Activated CD8-positive, alpha-beta T cell treated with anti-CD3 and anti-CD28 coated beads for 36 hours (primary cell): Measurements from ENCODE around the gene NLGN3. TPM values are rescaled to one million over a fixed set of nuclear protein-coding genes. Genes with fewer than 3 reads are reported as not detected.

Experiments
- ATAC-seq: fragments of 200-7000 bp; cut with Tn5 transposase; one replicate; pipeline ENCODE4 v1.10.0; 2021; ENCODE audit warnings: mild to moderate bottlenecking, moderate library complexity
- CTCF ChIA-PET: fragments of 350-600 bp; sonication (Branson Sonifier 250); formaldehyde crosslinking; loops from one replicate; lab custom pipeline; 2021; ENCODE audit warnings: antibody characterized with exemption; lab: Charles Lee
- POLR2A ChIA-PET: fragments of 350-600 bp; sonication (Branson Sonifier 250); formaldehyde crosslinking; loops from one replicate; lab custom pipeline; 2021; ENCODE audit warnings: antibody characterized with exemption; lab: Charles Lee
- DNase-seq: peaks from one replicate; pipeline ENCODE4 v3.0.0-alpha.2; 2020
- H3K27ac Mint-ChIP-seq: one replicate; pipeline ENCODE4 v1.8.0; 2021; ENCODE audit warnings: mild to moderate bottlenecking, mixed read lengths
- H3K27me3 Mint-ChIP-seq: one replicate; pipeline ENCODE4 v1.8.0; 2021; ENCODE audit warnings: mixed read lengths
- H3K36me3 Mint-ChIP-seq: one replicate; pipeline ENCODE4 v1.8.0; 2021; ENCODE audit warnings: low read depth, mixed read lengths
- H3K4me1 Mint-ChIP-seq: one replicate; pipeline ENCODE4 v1.8.0; 2021; ENCODE audit warnings: low read depth, mixed read lengths
- H3K4me3 Mint-ChIP-seq: one replicate; pipeline ENCODE4 v1.8.0; 2021; ENCODE audit warnings: mild to moderate bottlenecking, moderate library complexity, mixed read lengths
- H3K9me3 Mint-ChIP-seq: one replicate; pipeline ENCODE4 v1.8.0; 2021; ENCODE audit warnings: mixed read lengths
- intact Hi-C: fragments of 100-400 bp; cut with micrococcal nuclease; formaldehyde crosslinking; loops from one replicate; pipeline ENCODE4 v1.10.0; 2022
- total RNA-seq, 2 experiments: library from RNA; stranded (reverse); gene quantifications; one replicate each; pipeline ENCODE4 v1.2.3, GENCODE V29; 2021
- TF ChIP-seq, protein P1 (sequence below): fragments of 200-600 bp; IDR thresholded peaks from one replicate; pipeline ENCODE4 v1.8.0; 2022; ENCODE audit warnings: antibody characterized with exemption, mild to moderate bottlenecking

NLGN3 gene
- total RNA-seq, 2 experiments from 2014 or later: 0.54 to 0.63 TPM

DNA sequence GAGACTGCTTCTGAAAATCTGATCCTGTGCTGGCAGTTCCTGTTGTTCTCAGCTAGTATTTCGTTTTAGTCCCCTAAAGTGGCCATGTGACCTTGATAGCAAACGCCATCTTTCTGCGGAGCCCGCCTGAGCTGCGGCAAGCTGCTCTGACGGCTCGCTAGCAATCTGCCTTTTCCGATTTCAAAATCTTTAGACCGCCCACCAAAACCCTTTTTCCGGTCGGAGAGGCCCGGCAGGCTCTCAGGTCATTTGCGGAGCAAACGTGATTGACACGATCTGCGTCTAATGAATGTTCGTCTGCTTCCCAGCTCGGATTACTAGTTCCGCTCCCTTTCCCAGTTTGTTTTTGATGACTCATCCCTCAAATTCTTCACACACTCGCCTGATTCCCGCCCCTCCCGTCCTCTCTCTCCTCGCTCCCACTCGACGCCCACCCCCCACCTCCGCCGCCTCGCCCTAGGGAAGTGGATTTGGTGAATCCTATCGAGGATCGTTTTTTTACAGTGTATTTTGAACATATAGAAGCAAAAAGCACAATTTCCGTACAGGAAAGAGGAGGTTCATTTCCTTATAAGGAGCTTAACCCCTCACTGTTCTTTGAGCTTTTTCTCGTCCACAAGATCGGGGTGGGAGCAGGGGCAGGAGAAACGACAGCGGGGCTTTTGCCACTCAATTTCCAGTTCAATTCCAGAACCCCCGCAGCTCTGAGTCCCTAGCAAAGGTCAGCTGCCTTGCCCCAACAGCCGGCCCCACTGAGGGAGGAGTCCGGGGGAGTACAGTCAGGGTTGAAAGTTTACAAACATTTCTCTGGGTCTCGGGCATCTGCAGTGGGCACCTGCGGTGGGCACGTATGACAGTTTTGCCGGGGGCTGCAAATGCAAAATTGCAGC, 37.5 kb downstream of the NLGN3 start:
- Mint-ChIP-seq H3K36me3 (peaks cover 5% of the 10 kb centered on the region), H3K27ac (peak overlapping the region; percentile 99), H3K27me3 (no peaks in the 10 kb centered on the region), H3K9me3 (no peaks in the 10 kb centered on the region), H3K4me3 (peak overlapping the region; percentile 92), H3K4me1 (peaks cover 16% of the 10 kb centered on the region)
- POLR2A ChIA-PET: interaction anchor here (0.6 to 2.6 kb wide), 14 partner anchors 9 to 184 kb away, joined by 3 to 10 read pairs (median 4); partner anchors contain the start of genes IL2RG, NONO, TAF1 and ZMYM3
- intact Hi-C loops: loop anchor here (5.0 kb wide), 1 partner anchor 85 kb away; the partner anchor contains the start of gene FOXO4
- CTCF ChIA-PET: interaction anchor here (1.1 to 1.7 kb wide), 7 partner anchors 14 to 212 kb away, joined by 3 to 9 read pairs (median 5); partner anchors contain the start of genes MED12 and NONO
- TF ChIP-seq, protein P1, sequence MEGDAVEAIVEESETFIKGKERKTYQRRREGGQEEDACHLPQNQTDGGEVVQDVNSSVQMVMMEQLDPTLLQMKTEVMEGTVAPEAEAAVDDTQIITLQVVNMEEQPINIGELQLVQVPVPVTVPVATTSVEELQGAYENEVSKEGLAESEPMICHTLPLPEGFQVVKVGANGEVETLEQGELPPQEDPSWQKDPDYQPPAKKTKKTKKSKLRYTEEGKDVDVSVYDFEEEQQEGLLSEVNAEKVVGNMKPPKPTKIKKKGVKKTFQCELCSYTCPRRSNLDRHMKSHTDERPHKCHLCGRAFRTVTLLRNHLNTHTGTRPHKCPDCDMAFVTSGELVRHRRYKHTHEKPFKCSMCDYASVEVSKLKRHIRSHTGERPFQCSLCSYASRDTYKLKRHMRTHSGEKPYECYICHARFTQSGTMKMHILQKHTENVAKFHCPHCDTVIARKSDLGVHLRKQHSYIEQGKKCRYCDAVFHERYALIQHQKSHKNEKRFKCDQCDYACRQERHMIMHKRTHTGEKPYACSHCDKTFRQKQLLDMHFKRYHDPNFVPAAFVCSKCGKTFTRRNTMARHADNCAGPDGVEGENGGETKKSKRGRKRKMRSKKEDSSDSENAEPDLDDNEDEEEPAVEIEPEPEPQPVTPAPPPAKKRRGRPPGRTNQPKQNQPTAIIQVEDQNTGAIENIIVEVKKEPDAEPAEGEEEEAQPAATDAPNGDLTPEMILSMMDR: no peak
- ATAC-seq (peak; percentile 95), DNase-seq (peak; percentile 90)

DNA sequence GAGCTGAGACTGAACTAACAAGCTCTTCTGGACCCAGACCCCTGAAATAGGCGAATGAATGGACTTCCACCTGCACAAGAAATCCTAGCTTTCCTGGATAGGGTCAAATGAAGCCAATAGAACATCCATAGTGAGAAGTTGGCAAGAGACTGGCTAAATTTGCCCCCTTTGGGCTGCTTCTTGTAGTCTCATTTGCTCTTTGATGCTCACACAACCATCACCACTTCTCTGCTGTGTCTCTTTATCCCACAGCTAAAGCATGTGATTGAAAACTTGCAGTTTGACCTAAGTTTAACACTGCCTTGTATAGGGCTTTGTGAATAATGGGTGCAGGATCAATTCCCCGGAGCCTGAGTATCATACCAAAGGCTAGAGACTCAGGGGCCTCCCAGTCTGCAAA, 38.2 kb downstream of the NLGN3 start:
- Mint-ChIP-seq H3K36me3 (peaks cover 5% of the 10 kb centered on the region), H3K9me3 (no peaks in the 10 kb centered on the region), H3K4me3 (peak overlapping the region; percentile 92), H3K4me1 (peaks cover 16% of the 10 kb centered on the region), H3K27ac (peak overlapping the region; percentile 99), H3K27me3 (no peaks in the 10 kb centered on the region)
- DNase-seq (no peak), ATAC-seq (no peak)
- POLR2A ChIA-PET: interaction anchor here (0.6 to 2.6 kb wide), 9 partner anchors 8 to 183 kb away, joined by 3 to 10 read pairs (median 5); partner anchors contain the start of genes IL2RG, NONO, TAF1 and ZMYM3
- intact Hi-C loops: loop anchor here (5.0 kb wide), 1 partner anchor 86 kb away; the partner anchor contains the start of gene FOXO4
- TF ChIP-seq, protein P1: no peak
- CTCF ChIA-PET: interaction anchor here (1.1 to 1.7 kb wide), 5 partner anchors 14 to 101 kb away, joined by 3 to 7 read pairs (median 5); partner anchors contain the start of gene NONO

DNA sequence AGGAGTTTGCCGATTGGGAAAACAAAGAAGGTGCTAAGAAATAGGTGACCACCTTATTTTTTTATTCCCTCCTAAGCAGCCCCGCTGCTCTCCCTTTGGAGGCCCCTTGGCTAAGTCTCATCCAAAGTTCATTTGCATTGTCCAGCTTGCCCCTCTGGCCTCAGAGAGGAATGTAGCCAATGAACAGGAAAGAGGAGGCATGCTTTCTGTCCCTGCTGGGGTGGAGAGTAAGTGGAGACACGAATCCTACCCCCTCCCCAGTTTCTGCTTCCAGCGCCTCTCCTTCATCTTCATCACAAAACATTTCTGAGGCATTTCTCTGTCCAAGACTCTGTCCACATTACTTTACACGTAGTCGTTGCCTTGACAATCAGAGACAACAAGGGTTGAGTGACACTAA, 38.7 kb downstream of the NLGN3 start:
- Mint-ChIP-seq H3K27me3 (no peaks in the 10 kb centered on the region), H3K36me3 (peaks cover 1% of the 10 kb centered on the region), H3K4me1 (peaks cover 16% of the 10 kb centered on the region), H3K4me3 (no peak overlapping the region), H3K27ac (no peak overlapping the region), H3K9me3 (no peaks in the 10 kb centered on the region)
- no peak for DNase-seq
- CTCF ChIA-PET: interaction anchor here (1.1 to 1.6 kb wide), 3 partner anchors 54 to 100 kb away, joined by 3 to 7 read pairs (median 3); partner anchors contain the start of gene NONO
- no peak for ATAC-seq
- intact Hi-C loops: loop anchor here (5.0 kb wide), 1 partner anchor 86 kb away; the partner anchor contains the start of gene FOXO4
- POLR2A ChIA-PET: interaction anchor here (1.1 to 2.6 kb wide), 3 partner anchors 72 to 100 kb away, joined by 3 to 10 read pairs (median 5); partner anchors contain the start of genes IL2RG and NONO
- TF ChIP-seq, protein P1: no peak

DNA sequence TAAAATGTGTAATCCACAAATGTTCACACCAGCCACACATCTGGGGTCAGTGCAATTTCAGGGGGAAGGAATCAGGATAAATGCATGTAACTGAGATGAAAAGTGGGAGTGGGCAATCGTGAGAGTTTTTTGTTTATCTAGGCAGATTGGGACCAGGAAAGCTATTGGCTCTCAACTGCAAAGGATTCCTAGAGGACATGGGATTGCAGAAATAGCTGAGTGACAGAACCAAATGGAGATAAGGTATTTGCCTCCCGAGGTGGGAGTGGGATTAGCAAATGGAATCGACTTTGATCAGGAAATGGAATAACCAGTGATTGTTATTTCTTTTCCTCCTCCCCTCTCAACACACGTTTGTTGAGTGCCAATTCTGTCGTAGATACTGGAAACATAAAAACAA, 39.5 kb downstream of the NLGN3 start:
- intact Hi-C loops: loop anchor here (5.0 kb wide), 1 partner anchor 87 kb away; the partner anchor contains the start of gene FOXO4
- Mint-ChIP-seq H3K27me3 (no peaks in the 10 kb centered on the region), H3K4me1 (peaks cover 14% of the 10 kb centered on the region), H3K27ac (no peak overlapping the region), H3K9me3 (no peaks in the 10 kb centered on the region), H3K36me3 (no peaks in the 10 kb centered on the region), H3K4me3 (no peak overlapping the region)
- TF ChIP-seq, protein P1: no peak
- DNase-seq (no peak), ATAC-seq (no peak)
- ChIA-PET POLR2A (interaction anchor here (1.6 kb wide), 1 partner anchor 83 kb away, joined by 3 read pairs; no protein-coding TSS in a partner anchor), CTCF (no interaction called here)
